Pancreas (tissue), 10 donors: ENCODE data around the gene UBL3. TPM values are rescaled to one million over a fixed set of nuclear protein-coding genes. Genes with fewer than 3 reads are reported as not detected.

ENCODE experiments used
- ATAC-seq, 4 donors: fragments of 200-7000 bp; cut with Tn5 transposase; one replicate each; pipeline versions ENCODE4 v1.8.0 to v1.9.1; 2020; ENCODE audit warnings: mild to moderate bottlenecking in 4 of 4, moderate library complexity in 4 of 4
- DNase-seq, 6 donors: peaks; one replicate each; pipeline ENCODE4 v3.0.0-alpha.2; 2020
- FAIRE-seq: peaks from 2 replicates; lab custom pipeline; 2012; peaks lifted over from hg19 to GRCh38; lab: Jason Lieb, UNC
- H3K27ac ChIP-seq, 4 donors: fragments of 200-600 bp; sonication (generic); 1 replicate in 3 of 4; 2 replicates in 1 of 4; pipeline versions ENCODE4 v1.5.0 to v1.8.0; 2020
- H3K27me3 ChIP-seq, 4 donors: fragments of 200-600 bp; one replicate each; pipeline ENCODE4 v1.8.0; 2021
- H3K36me3 ChIP-seq, 3 donors: fragments of 200-600 bp; sonication (generic) in 1 of 3; one replicate each; pipeline versions ENCODE4 v1.5.0 to v1.8.0; 2020 to 2021
- H3K4me1 ChIP-seq, 3 donors: fragments of 200-600 bp; one replicate each; pipeline ENCODE4 v1.8.0; 2021
- H3K4me3 ChIP-seq, 4 donors: fragments of 200-600 bp; sonication (generic) in 2 of 4; one replicate each; pipeline versions ENCODE4 v1.5.0 to v1.8.0; 2020 to 2021
- H3K9me3 ChIP-seq, 4 donors: fragments of 200-600 bp; one replicate each; pipeline ENCODE4 v1.8.0; 2021
- WGBS, 2 donors: extraction: QIAGEN DNeasy Blood & Tissue Kit; methylation state at CpG; one replicate each; pipeline ENCODE4 v1.1.7; 2013; 5-methylcytosine and 5-hydroxymethylcytosine counted together
- intact Hi-C, 3 donors: fragments of 100-400 bp; cut with DNase I; formaldehyde crosslinking; loops; one replicate each; pipeline versions ENCODE4 v1.11.1 to v1.14.2; 2022
- polyA plus RNA-seq, 2 donors: library from polyadenylated mRNA; stranded (reverse); fragments of 200-250 nt; gene quantifications; one replicate each; pipeline ENCODE4 v1.2.3, GENCODE V29; 2013
- total RNA-seq, 6 donors: library from RNA; stranded (reverse); fragmentation: NEBNext Ultra II Directional in 4 of 6; extraction: Animal tissue kit (Norgen Biotek cat#: 25700) in 4 of 6; gene quantifications; one replicate each; pipeline versions ENCODE4 v1.2.1 to v1.2.4, GENCODE V29; 2021 to 2023
- TF ChIP-seq, protein P1 (sequence below), 4 donors: fragments of 200-600 bp; sonication (generic) in 3 of 4; IDR thresholded peaks; one replicate each; pipeline versions ENCODE4 v1.5.0 to v1.8.0; 2021; ENCODE audit warnings: antibody characterized with exemption in 4 of 4
- donor health status: healthy with polysubstance abuse.
- donor health status: DM: no; HTN: no; CAD: no; lungs with moderate emphysema.
- donor health status: DM: no; HTN: no; CAD: no.
- donor health status: control.
- donor health status: control.
- donor health status: Bipolar disorder and iron deficiency.
- donor health status: DM: yes; HTN: yes; CAD: no.
- donor health status: DM: no; HTN: no; CAD: no.
- donor health status: DM: no; HTN: no; CAD: no.
- donor health status: DM: yes; HTN: yes; CAD: no.

Gene UBL3
- total and polyA plus RNA-seq, 8 donors: 9.7 to 31.5 (median 23.1) TPM

DNA sequence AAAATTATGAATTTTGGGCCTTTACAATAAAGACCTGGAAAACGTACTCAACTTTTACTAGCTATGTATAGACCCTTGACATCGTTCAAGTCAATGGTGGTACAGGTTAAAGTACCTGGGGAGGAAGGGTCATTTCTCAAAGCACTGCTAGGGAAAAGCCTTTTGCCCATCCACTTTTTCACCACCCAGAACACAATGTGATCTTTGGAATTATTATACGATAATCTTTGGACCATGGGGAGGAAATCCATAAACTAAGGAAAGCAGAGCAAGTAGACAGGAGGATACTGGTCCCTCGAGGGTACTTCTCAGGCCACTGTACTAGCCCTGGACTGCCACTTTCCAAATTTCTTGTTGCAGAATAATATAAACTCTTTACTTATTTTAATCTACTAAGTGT is 39.5 kb downstream of the UBL3 start:
- TF ChIP-seq, protein P1, sequence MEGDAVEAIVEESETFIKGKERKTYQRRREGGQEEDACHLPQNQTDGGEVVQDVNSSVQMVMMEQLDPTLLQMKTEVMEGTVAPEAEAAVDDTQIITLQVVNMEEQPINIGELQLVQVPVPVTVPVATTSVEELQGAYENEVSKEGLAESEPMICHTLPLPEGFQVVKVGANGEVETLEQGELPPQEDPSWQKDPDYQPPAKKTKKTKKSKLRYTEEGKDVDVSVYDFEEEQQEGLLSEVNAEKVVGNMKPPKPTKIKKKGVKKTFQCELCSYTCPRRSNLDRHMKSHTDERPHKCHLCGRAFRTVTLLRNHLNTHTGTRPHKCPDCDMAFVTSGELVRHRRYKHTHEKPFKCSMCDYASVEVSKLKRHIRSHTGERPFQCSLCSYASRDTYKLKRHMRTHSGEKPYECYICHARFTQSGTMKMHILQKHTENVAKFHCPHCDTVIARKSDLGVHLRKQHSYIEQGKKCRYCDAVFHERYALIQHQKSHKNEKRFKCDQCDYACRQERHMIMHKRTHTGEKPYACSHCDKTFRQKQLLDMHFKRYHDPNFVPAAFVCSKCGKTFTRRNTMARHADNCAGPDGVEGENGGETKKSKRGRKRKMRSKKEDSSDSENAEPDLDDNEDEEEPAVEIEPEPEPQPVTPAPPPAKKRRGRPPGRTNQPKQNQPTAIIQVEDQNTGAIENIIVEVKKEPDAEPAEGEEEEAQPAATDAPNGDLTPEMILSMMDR (IDR thresholded peaks at IDR 0.05): no peak
- Histone ChIP-seq H3K4me3 (no peak overlapping the region), H3K36me3 (no peaks in the 10 kb centered on the region), H3K4me1 (peaks cover 59 to 77% (median 70%) of the 10 kb centered on the region in 3 donors), H3K27me3 (no peaks in the 10 kb centered on the region), H3K27ac (peak overlapping the region in 2 of 4 donors; percentile 29 to 57), H3K9me3 (no peaks in the 10 kb centered on the region)
- ATAC-seq (peak in 3 of 4 donors; percentile 15 to 23 (median 16)), DNase-seq (no peak), FAIRE-seq (no peak)
- WGBS, 2 donors: 54 to 58% methylated on average over 4 of the region's 4 CpGs
- intact Hi-C loops: no loop called here

GRCh38 chr13:29810145-29810742 is 40.2 kb downstream of the UBL3 start:
- H3K36me3 ChIP-seq: no peaks in the 10 kb centered on the region
- no peak for FAIRE-seq
- H3K27me3 ChIP-seq: no peaks in the 10 kb centered on the region
- H3K4me3 ChIP-seq: no peak overlapping the region
- peak; percentile 82 to 89 (median 84) for ATAC-seq
- intact Hi-C loops: no loop called here
- TF ChIP-seq, protein P1 (IDR thresholded peaks at IDR 0.05): no peak
- H3K4me1 ChIP-seq: peaks cover 56 to 81% (median 70%) of the 10 kb centered on the region in 3 donors
- peak overlapping the region in 2 of 4 donors; percentile 29 to 57 for H3K27ac ChIP-seq
- H3K9me3 ChIP-seq: no peaks in the 10 kb centered on the region
- WGBS, 2 donors: 8 to 10% methylated on average over 2 of the region's 2 CpGs
- no peak for DNase-seq

DNA sequence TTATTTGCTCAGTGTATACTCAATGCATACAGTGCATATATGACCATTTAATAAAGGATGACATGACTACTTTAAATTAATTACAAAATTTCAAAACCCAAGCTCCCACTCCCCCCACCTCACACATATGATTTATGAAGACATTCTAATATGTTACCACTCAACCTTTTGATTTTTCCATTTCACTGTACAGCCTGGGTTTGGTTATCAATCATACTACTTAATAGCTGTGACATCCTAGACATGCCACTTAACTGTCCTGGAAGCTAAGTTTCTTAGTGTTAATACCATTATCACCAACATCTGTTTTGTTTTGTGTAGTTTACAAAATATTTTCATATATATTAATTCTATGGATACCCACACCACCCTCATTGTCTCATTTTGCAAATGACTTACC is 42.2 kb downstream of the UBL3 start:
- peaks cover 56 to 86% (median 80%) of the 10 kb centered on the region in 3 donors for H3K4me1 ChIP-seq
- no peak for DNase-seq

DNA sequence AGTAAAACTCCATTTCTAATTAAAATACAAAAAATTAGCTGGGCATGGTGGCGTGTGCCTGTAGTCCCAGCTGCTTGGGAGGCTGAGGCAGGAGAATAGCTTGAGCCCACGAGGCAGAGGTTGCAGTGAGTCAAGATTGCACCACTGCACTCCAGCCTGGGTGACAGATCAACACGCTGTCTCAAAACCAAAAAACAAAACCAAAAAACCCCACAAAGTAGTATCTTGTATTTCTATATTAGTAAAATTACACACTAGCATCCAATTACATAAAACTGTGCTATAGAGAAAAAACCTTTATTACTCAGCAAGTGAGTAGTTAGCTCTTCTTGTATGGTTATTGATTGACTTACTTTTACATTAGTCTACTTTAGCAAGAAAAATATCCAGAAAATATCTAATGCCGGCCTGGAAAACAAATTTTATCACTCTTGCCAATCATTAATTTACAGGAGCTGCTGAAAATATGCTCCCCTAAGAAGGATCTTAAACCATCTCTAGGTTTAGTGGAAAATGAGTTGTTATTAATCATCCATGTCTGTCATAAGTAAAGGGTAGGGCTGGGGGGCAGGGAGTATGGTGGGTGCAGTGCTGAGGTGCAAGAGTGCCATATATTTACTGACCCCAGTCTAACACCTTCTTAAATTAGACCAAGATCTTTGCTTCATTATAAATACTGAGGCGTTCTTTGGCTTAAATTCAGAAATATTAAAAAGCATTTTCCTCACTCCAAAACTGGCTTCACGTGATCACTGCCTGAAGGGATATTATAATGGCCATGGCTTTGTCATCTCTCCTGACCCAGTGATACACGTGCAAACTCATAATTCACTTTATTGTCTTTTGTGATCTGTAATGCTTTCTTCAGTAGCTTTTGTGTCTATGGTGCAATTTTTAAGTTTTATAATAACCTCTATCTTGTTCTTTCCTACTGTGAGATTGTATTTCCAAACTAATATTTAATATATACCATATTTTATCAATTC is 44.1 kb downstream of the UBL3 start:
- WGBS, 2 donors: 74 to 75% methylated on average over 7 of the region's 7 CpGs
- no peak for FAIRE-seq
- intact Hi-C loops: no loop called here

More for the DNA sequence above, 42.2 kb downstream of the UBL3 start:
- Histone ChIP-seq H3K4me3 (no peak overlapping the region), H3K27ac (peak overlapping the region in 1 of 4 donors; percentile 54), H3K9me3 (no peaks in the 10 kb centered on the region), H3K27me3 (no peaks in the 10 kb centered on the region), H3K36me3 (no peaks in the 10 kb centered on the region)
- intact Hi-C loops: no loop called here
- no peak for ATAC-seq
- TF ChIP-seq, protein P1 (IDR thresholded peaks at IDR 0.05): no peak
- no peak for FAIRE-seq

More for the DNA sequence above, 44.1 kb downstream of the UBL3 start:
- DNase-seq: no peak
- no peak for ATAC-seq
- Histone ChIP-seq H3K27ac (peak overlapping the region in 1 of 4 donors; percentile 12), H3K9me3 (no peaks in the 10 kb centered on the region), H3K4me1 (peaks cover 46 to 71% (median 70%) of the 10 kb centered on the region in 3 donors), H3K36me3 (no peaks in the 10 kb centered on the region), H3K4me3 (no peak overlapping the region), H3K27me3 (no peaks in the 10 kb centered on the region)
- TF ChIP-seq, protein P1 (IDR thresholded peaks at IDR 0.05): no peak
